T-helper 1 cell treated with Interleukin-12 subunit alpha and Interleukin-12 subunit beta and Interleukin-4 antibody, amounts not matched to agents 30 μg/mL and 1 μg/mL, for 36 hours (primary cell): ENCODE measurements around the gene AHSP.
"Not testable (repeated sequence)": the region's sequence is repeated elsewhere in the genome, so short reads cannot be mapped to it uniquely, and the experiment has no call there.

Source experiments
- H3K27ac Mint-ChIP-seq: one replicate; pipeline ENCODE4 v1.8.0; 2021; ENCODE audit warnings: mild to moderate bottlenecking, mixed read lengths
- H3K27me3 Mint-ChIP-seq: one replicate; pipeline ENCODE4 v1.8.0; 2021; ENCODE audit warnings: low read depth, mixed read lengths
- H3K36me3 Mint-ChIP-seq: one replicate; pipeline ENCODE4 v1.8.0; 2021; ENCODE audit warnings: low read depth, mixed read lengths
- H3K4me1 Mint-ChIP-seq: one replicate; pipeline ENCODE4 v1.8.0; 2021; ENCODE audit warnings: low read depth, mixed read lengths
- H3K4me3 Mint-ChIP-seq: one replicate; pipeline ENCODE4 v1.8.0; 2021; ENCODE audit warnings: mild to moderate bottlenecking, moderate library complexity, mixed read lengths
- H3K9me3 Mint-ChIP-seq: one replicate; pipeline ENCODE4 v1.8.0; 2021; ENCODE audit warnings: mixed read lengths

AHSP gene

DNA sequence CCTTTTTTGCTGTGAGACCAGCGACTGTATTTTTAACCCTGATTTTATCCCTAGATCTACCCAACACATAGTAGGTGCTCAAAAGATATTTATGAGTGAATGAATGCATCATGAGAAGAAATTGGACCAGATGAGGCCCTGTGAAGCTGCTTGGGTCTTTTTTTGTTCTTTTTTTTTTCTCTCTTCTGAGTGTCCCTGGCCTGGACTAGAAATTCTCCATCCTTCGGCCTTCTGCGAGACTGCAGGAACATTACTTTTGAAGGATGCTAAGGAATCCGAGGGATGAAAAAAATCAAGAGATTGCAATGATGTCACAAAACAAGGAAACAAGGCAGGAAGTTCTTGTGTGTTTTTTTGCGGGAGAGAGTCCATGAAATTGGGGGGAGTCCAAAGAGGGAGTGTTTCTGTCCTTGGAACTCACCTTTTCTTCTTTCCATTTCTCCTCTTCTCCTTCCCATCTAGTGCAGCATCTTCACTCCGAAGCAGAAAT lies 18.9 kb upstream of the AHSP start:
- Mint-ChIP-seq H3K9me3 (no peaks in the 10 kb centered on the region), H3K27ac (peak overlapping the region; percentile 93), H3K27me3 (no peaks in the 10 kb centered on the region), H3K4me1 (peaks cover 33% of the 10 kb centered on the region), H3K36me3 (peaks cover 11% of the 10 kb centered on the region), H3K4me3 (peak overlapping the region; percentile 94)

DNA sequence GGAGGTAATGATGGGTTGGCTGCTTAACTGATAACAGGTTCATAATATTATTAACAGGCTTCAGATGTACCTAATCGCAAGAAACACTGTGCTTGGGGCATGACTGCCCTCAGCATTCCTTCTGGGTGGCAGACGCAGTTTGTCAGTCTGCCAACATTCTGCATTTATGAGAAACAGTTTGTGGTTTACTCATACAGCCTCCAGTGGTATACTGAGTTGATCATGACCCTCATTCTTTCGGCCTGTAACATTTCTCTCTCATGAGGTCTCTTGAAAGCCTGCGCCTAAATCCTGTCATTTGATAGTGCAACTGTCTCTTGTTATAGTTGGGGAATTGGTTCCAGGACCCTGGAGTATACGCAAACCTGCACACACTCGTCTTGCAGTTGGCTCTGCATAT lies 14.6 kb upstream of the AHSP start:
- Mint-ChIP-seq H3K36me3 (peaks cover 2% of the 10 kb centered on the region), H3K9me3 (peaks cover 9% of the 10 kb centered on the region), H3K27me3 (peaks cover 3% of the 10 kb centered on the region), H3K4me1 (peaks cover 13% of the 10 kb centered on the region), H3K4me3 (no peak overlapping the region), H3K27ac (no peak overlapping the region)

DNA sequence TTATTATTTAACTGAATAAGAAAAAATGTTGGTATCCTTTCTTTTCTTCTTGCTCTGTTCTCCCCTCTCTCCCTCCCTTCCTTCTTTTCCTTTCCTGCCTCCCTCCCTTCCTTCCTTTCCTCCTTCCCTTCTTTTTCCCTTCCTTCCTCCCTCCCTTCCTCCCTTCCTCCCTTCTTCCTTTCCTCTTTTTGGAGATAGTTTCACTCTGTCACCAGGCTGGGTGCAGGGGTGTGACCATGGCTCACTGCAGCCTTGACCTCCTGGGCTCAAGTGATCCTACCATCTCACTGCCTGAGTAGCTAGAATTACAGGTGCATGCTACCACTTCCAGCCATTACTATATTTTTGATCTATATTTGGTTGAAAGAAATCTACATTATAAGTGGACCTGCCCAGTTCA lies 13.8 kb upstream of the AHSP start:
- no peak overlapping the region for H3K27ac Mint-ChIP-seq
- H3K36me3 Mint-ChIP-seq: peaks cover 2% of the 10 kb centered on the region
- no peak overlapping the region for H3K4me3 Mint-ChIP-seq
- peaks cover 7% of the 10 kb centered on the region for H3K4me1 Mint-ChIP-seq
- H3K27me3 Mint-ChIP-seq: peaks cover 3% of the 10 kb centered on the region
- peaks cover 9% of the 10 kb centered on the region for H3K9me3 Mint-ChIP-seq

DNA sequence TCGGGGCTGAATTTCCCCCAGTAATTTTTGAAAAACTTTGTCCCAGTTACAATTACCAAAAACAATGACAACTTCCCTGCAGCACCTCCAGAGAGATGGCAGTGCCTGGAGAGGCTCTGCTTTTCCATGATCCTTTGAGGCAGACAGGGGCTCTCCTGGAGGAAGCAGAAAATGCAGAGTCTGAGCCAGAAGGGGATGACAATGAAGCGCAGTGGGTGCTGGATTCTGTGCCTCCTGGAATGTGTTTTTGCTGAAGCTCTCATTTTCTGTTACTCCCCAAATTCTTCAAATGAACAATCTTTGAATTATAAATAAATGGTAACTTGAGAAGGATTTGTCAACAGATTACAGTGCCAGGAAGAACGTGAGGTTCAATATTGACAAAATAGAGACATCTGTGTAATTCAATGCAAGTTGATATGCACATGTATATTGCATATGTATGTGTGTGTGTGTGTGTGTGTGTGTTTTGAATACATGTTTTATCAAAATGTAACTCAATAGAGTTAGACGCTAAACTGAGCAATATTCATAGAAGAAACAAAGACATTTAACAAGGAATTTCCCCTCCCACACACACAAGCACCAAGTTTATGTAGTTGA lies 9.8 kb upstream of the AHSP start:
- no peak overlapping the region for H3K4me3 Mint-ChIP-seq
- H3K27ac Mint-ChIP-seq: no peak overlapping the region
- H3K36me3 Mint-ChIP-seq: no peaks in the 10 kb centered on the region
- H3K4me1 Mint-ChIP-seq: no peaks in the 10 kb centered on the region
- H3K27me3 Mint-ChIP-seq: peaks cover 3% of the 10 kb centered on the region
- H3K9me3 Mint-ChIP-seq: peaks cover 9% of the 10 kb centered on the region

DNA sequence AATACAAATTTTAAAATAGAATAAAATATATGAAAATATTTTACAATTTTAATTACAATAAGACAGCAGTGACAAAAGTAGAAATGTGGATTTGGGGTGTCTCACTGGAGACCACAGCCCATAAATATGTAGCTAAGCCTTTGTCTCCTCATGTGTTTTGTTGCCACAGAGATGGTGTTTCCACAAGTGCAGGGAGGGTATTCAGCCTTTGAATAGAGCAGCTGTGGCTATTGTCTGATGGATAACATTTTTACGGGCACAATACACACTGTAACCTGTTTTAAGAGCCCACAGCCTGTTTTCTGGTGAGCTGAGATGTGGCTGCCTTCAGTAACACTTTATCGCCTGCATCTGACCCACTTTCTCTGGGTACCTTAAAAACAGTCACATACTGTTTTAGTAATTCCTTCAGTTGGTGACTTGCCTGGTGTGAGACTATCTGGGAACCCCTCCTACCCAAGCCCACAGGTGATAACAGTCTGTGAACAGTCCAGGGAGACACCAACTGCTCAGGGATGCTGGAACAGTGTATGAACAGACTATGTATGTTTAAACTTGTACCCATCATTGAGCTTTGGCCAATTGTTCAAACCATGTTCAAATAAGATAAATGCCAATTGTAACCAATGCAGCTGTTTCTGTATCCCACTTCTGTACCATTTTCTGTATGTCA lies 7.8 kb upstream of the AHSP start:
- no peaks in the 10 kb centered on the region for H3K4me1 Mint-ChIP-seq
- no peak overlapping the region for H3K4me3 Mint-ChIP-seq
- no peaks in the 10 kb centered on the region for H3K36me3 Mint-ChIP-seq
- H3K9me3 Mint-ChIP-seq: peaks cover 9% of the 10 kb centered on the region
- peaks cover 3% of the 10 kb centered on the region for H3K27me3 Mint-ChIP-seq
- no peak overlapping the region for H3K27ac Mint-ChIP-seq

DNA sequence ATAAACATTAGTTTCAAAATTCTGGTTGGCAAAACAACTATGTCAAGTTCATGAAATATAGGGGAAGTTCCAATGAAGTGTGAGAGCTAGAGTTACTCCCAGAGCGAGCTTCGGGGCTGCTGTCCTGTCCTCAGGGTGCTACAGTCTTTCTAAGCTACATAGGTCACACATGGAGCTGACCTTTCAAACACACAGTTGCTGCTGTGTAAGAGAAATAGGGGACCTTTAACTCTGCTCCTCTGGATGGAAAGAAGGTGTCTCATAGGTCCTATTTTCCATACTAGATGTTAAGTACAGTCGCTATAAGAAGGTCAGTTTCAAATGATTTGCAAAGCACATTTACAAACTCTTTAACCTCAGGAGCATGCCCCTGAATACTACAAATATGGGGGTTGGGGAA lies 6.3 kb upstream of the AHSP start:
- Mint-ChIP-seq H3K9me3 (peaks cover 9% of the 10 kb centered on the region), H3K4me1 (no peaks in the 10 kb centered on the region), H3K27ac (no peak overlapping the region), H3K27me3 (peaks cover 3% of the 10 kb centered on the region), H3K4me3 (no peak overlapping the region), H3K36me3 (no peaks in the 10 kb centered on the region)

DNA sequence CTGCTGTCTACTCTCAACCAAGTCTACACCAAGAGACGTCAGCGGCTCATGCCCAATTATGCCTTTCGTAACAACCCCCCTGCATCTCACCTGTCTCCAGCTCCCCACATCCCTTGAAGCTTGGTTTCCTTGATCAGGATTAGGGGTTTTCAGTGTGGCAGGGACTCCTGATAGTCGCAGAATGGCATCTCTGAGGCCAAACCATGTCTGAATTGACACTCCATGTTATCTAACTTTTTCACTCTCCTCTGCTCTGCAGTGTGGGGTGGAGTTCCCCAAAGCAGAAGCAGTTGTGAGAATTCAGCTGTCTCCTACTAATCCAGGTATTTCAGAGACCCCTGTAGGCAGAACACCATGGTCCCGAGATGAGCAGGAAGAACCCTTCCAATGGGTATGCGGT lies 5.6 kb upstream of the AHSP start:
- H3K27ac Mint-ChIP-seq: no peak overlapping the region

DNA sequence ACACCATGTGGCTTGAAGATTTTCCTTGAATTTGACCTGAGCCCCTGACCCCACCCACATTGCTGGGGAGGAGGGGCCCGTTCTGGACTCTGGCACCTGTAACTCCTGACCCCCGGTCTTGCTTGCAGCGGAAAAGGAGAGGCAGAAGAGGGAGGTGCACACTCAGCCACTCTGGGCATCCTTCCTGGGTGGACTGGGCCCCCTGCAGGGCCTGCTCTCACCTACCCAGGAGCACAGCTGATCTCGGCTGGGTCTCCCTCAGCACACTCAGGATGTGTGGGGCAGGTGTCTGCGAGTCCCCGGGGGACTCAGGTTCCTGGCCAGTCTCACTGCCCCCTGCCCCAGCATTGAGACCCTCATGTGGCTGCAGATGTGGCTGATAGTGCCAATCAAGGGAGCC lies 3.9 kb upstream of the AHSP start:
- not testable (repeated sequence) for H3K27me3 Mint-ChIP-seq, H3K9me3 Mint-ChIP-seq, H3K4me1 Mint-ChIP-seq, H3K27ac Mint-ChIP-seq, H3K36me3 Mint-ChIP-seq, H3K4me3 Mint-ChIP-seq

More for the DNA sequence above, 5.6 kb upstream of the AHSP start:
- Mint-ChIP-seq H3K36me3 (no peaks in the 10 kb centered on the region), H3K9me3 (peaks cover 6% of the 10 kb centered on the region), H3K4me1 (no peaks in the 10 kb centered on the region), H3K4me3 (no peak overlapping the region), H3K27me3 (peaks cover 3% of the 10 kb centered on the region)

DNA sequence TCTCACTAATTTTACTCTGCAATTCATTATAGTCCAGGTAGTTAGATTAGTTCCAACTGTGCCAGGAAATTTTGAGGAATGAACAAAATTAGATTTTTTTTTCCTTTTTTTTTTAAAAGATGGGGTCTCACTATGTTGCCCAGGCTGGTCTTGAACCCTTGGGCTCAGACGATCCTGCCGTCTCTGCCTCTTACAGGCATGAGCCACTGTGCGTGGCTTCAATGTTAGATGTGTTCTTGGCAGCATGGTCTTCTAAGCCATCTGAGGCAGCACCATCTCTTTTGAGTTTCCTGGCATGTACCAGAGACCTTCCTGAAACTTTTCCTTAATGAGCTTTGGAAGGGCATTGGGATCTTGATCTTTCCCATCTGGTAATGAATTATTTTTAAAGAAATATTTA lies 2.6 kb upstream of the AHSP start:
- Mint-ChIP-seq H3K27ac (no peak overlapping the region), H3K27me3 (peaks cover 20% of the 10 kb centered on the region), H3K4me3 (no peak overlapping the region), H3K9me3 (no peaks in the 10 kb centered on the region), H3K36me3 (no peaks in the 10 kb centered on the region), H3K4me1 (peaks cover 2% of the 10 kb centered on the region)

DNA sequence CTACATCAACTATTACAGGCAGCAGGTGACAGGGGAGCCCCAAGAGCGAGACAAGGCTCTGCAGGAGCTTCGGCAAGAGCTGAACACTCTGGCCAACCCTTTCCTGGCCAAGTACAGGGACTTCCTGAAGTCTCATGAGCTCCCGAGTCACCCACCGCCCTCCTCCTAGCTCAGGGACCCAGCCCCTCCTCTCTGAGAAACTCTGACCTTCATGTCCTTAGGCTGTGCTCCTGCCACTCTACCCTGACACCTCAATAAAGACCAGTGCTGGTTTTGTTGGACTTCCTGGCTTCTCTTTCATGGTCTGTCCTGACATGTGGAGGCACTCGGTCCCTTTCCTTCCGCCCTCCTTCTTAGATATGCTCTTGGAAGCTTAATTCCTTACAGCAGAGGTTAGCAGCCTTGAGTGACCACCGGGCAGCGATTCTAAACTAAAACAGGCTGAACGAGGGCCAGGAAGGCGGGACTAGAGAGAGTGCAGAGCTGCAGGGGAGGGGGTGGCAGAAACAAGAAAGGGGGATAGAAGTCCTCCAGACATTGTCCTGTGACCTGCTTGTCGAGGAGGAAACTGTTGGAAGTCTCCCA lies 915 bp downstream of the AHSP start:
- H3K4me3 Mint-ChIP-seq: no peak overlapping the region
- H3K27ac Mint-ChIP-seq: no peak overlapping the region
- H3K9me3 Mint-ChIP-seq: no peaks in the 10 kb centered on the region
- H3K4me1 Mint-ChIP-seq: peaks cover 2% of the 10 kb centered on the region
- H3K27me3 Mint-ChIP-seq: peaks cover 22% of the 10 kb centered on the region
- H3K36me3 Mint-ChIP-seq: no peaks in the 10 kb centered on the region

DNA sequence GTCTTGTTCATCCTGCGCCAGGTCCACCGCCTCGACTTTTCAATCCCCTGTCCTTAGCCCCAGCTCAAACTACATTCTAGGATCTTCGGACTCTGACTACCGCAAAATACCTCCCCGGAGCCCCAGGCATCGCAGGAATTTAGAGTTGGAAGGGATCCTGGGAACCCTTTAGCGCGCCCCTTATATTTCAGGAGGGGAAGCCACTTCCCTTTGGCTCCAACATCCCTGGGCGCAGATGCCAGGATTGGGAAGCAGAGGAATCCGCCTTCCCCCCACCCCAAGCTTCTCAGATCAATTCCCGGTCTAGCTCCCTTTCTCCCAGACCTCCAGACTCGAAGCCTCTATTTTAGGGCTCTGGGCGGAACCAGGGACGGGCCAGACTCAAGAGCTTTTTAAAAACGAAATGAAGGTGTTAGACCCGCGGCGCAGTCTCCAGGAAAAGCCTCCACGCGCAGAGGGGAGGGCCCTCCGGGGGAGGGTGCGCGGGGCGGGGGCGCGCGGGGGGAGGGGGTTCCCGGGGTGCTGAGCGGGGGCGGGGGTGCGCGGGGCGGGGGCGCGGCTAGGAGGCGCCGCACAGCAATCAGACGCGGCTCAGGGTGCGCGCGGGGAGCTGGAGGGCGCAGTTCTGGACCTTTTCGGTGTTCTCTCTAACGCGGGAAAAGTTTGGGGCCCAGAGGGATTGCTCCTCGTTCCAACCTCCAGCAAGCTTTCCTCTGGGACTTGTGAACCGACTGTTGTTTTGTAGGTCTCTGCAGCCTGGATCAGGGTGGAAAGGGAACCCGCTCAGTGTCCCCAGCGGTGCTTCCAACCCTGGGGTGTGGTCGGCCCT lies 1.6 kb downstream of the AHSP start:
- H3K9me3 Mint-ChIP-seq: no peaks in the 10 kb centered on the region
- H3K4me1 Mint-ChIP-seq: peaks cover 2% of the 10 kb centered on the region
- no peaks in the 10 kb centered on the region for H3K36me3 Mint-ChIP-seq
- H3K27ac Mint-ChIP-seq: no peak overlapping the region
- no peak overlapping the region for H3K4me3 Mint-ChIP-seq
- H3K27me3 Mint-ChIP-seq: peaks cover 22% of the 10 kb centered on the region

DNA sequence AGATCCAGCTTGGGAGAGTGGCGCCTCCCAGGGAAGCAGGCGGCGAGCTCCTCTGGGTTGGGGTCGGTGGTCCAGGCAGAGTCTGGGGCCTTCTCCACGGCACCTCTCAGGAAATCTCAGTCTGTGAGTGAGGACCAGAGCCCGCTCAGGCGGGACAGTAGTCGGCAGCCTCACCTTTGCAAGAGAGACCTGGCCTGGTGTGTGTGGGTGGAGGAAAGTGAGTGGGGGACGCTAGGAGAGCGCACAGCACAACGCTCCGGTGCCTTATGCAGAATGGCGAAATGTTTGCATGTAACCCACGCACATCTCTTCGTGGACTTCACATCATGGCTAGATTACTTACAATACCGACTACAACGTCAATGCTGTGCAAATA lies 2.2 kb downstream of the AHSP start:
- Mint-ChIP-seq H3K27me3 (peaks cover 22% of the 10 kb centered on the region), H3K36me3 (no peaks in the 10 kb centered on the region), H3K4me1 (peaks cover 2% of the 10 kb centered on the region), H3K4me3 (no peak overlapping the region), H3K27ac (no peak overlapping the region), H3K9me3 (no peaks in the 10 kb centered on the region)

DNA sequence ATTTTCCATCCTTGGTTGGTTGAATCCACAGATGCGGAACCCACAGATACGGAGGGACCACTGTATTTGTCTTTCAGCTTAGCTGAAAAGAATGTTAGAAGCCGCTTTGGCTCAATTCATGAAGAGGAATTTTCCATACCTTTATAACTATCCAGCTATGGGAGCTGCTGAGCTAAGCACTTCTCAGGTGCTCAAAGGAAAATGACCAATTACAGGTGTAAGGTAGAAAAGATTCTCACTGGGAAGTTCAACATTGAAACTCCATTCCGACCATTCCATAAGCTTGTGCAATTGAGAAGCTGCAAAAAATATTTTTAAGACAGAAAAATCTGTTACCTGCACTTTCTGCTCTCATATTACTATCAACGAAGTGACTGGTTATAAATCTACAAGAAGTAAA lies 2.7 kb downstream of the AHSP start:
- H3K36me3 Mint-ChIP-seq: no peaks in the 10 kb centered on the region
- H3K4me1 Mint-ChIP-seq: peaks cover 2% of the 10 kb centered on the region
- H3K4me3 Mint-ChIP-seq: no peak overlapping the region
- H3K27me3 Mint-ChIP-seq: peaks cover 22% of the 10 kb centered on the region
- no peak overlapping the region for H3K27ac Mint-ChIP-seq
- H3K9me3 Mint-ChIP-seq: no peaks in the 10 kb centered on the region

DNA sequence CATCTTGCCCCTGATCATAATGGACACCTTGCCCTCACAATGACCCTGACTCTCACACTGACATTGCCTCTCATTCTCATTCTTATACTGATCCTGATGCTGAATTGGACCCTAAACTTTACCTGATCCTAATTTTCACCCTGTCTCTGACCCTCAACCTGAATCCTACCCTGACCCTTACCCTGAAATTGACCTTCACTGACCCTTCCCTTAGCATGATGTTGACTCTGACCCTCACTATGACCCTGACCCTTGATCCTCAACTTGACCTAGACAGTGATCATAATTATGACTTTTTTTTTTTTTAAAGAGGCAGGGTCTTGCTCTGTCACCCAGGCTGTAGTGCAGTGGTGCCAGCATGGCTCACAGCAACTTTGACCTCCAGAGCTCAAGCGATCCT lies 3.4 kb downstream of the AHSP start:
- no peaks in the 10 kb centered on the region for H3K9me3 Mint-ChIP-seq
- no peak overlapping the region for H3K27ac Mint-ChIP-seq
- peaks cover 2% of the 10 kb centered on the region for H3K4me1 Mint-ChIP-seq
- no peak overlapping the region for H3K4me3 Mint-ChIP-seq
- peaks cover 29% of the 10 kb centered on the region for H3K27me3 Mint-ChIP-seq
- H3K36me3 Mint-ChIP-seq: no peaks in the 10 kb centered on the region

DNA sequence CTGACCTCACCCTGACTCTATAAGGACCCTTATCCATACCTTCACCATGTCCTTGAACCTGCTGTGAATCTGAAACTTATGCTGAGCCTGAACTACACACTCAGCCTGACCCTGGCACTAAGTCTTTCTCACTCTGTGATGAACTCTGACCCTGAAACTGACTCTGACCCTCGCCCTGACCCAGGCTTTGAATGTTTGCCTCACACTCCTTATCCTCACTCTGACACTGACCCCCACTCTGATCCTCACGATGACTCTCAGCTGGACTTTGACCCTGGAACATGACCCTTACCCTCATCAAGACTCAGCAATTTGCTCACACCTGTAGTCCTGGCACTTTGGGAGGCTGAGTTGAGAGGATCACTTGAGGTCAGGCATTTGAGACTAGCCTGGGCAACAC lies 4.4 kb downstream of the AHSP start:
- H3K9me3 Mint-ChIP-seq: no peaks in the 10 kb centered on the region
- H3K4me3 Mint-ChIP-seq: no peak overlapping the region
- H3K36me3 Mint-ChIP-seq: no peaks in the 10 kb centered on the region
- peaks cover 30% of the 10 kb centered on the region for H3K27me3 Mint-ChIP-seq
- H3K4me1 Mint-ChIP-seq: peaks cover 2% of the 10 kb centered on the region
- H3K27ac Mint-ChIP-seq: no peak overlapping the region
